Forelimb muscle (tissue), 1 donor: ENCODE measurements around the gene PDE6D. TPM values are rescaled to one million over a fixed set of nuclear protein-coding genes. Genes with fewer than 3 reads are reported as not detected.
"Not testable (repeated sequence)": the region's sequence is repeated elsewhere in the genome, so short reads cannot be mapped to it uniquely, and the experiment has no call there.

Experiments used
- DNase-seq: peaks from one replicate; pipeline ENCODE4 v3.0.0-alpha.2; 2013; ENCODE audit warnings: low read depth
- polyA plus RNA-seq: library from polyadenylated mRNA; unstranded; fragments of 120-200 nt; gene quantifications from one replicate; pipeline ENCODE4 v1.2.1, GENCODE V29; 2013; ENCODE audit not compliant: insufficient read length

The PDE6D gene
- polyA plus RNA-seq, 1 donor, result 17.8 TPM

GRCh38 chr2:231769170-231770136 is 11.6 kb downstream of the PDE6D start:
- DNase-seq, result no peak

- DNase-seq, result no peak
These were observed 15.6 kb downstream of the PDE6D start for GRCh38 chr2:231765496-231765929.

- DNase-seq, result no peak
These were observed 16.3 kb downstream of the PDE6D start for GRCh38 chr2:231764760-231765159.

- no peak for DNase-seq
These were observed 17.0 kb downstream of the PDE6D start for GRCh38 chr2:231764124-231764523.

GRCh38 chr2:231761735-231762134 is 19.3 kb downstream of the PDE6D start:
- no peak for DNase-seq

GRCh38 chr2:231752061-231752460 is 29.0 kb downstream of the PDE6D start:
- DNase-seq, result no peak

GRCh38 chr2:231751042-231751815 is 29.9 kb downstream of the PDE6D start:
- no peak for DNase-seq

GRCh38 chr2:231749016-231749415 is 32.1 kb downstream of the PDE6D start:
- DNase-seq, result not testable (repeated sequence)

- DNase-seq, result not testable (repeated sequence)
These were observed 32.8 kb downstream of the PDE6D start for GRCh38 chr2:231748153-231748896.

- DNase-seq, result no peak
These were observed 35.6 kb downstream of the PDE6D start for GRCh38 chr2:231745303-231746038.

- no peak for DNase-seq
These were observed 37.5 kb downstream of the PDE6D start for GRCh38 chr2:231743376-231744116.

- DNase-seq, result no peak
These were observed 43.3 kb downstream of the PDE6D start for GRCh38 chr2:231737761-231738160.

- DNase-seq, result no peak
These were observed 48.5 kb downstream of the PDE6D start for GRCh38 chr2:231732604-231733003.

GRCh38 chr2:231727621-231728020 is 53.5 kb downstream of the PDE6D start:
- no peak for DNase-seq

- DNase-seq, result no peak
These were observed 54.8 kb downstream of the PDE6D start for GRCh38 chr2:231726276-231726675.

- no peak for DNase-seq
These were observed 55.6 kb downstream of the PDE6D start for GRCh38 chr2:231725476-231725875.

GRCh38 chr2:231722721-231723307 is 58.3 kb downstream of the PDE6D start:
- DNase-seq, result no peak

GRCh38 chr2:231720987-231721966 is 59.8 kb downstream of the PDE6D start:
- DNase-seq, result no peak
